HG02870 (cell line): ENCODE measurements around the gene PIP4P1.

Experiments used
- ATAC-seq: cut with Tn5 transposase; IDR thresholded peaks from one replicate; pipeline ENCODE4 v1.9.1; 2021; ENCODE audit warnings: mild to moderate bottlenecking, moderate library complexity; ENCODE audit not compliant: unreplicated experiment

PIP4P1 gene

GRCh38 chr14:20412411-20412810 is 48.8 kb downstream of the PIP4P1 start:
- peak; percentile 41 for ATAC-seq

- ATAC-seq, result no peak
Observed at GRCh38 chr14:20409226-20409625, 52.0 kb downstream of the PIP4P1 start.
